Measurements from ENCODE around the gene CNNM4.

GRCh38 chr2:96835830-96836229 is 75.1 kb downstream of the CNNM4 start:
- TF ChIP-seq CTCF (IDR thresholded peaks at IDR 0.05), result no peak
- no peak for TF ChIP-seq EP300 (IDR thresholded peaks at IDR 0.05)
- no peak for TF ChIP-seq POLR2A (IDR thresholded peaks at IDR 0.05)

All from sigmoid colon (tissue), 4 donors.